Stimulated activated CD4-positive, alpha-beta T cell treated with anti-CD3 and anti-CD28 coated beads, Interleukin-4, amount 100 ng/mL, for 48 hours (primary cell): ENCODE measurements around the gene KCTD6.
"Not testable (repeated sequence)": the region's sequence is repeated elsewhere in the genome, so short reads cannot be mapped to it uniquely, and the experiment has no call there.

Experiments used
- DNase-seq, 2 donors: peaks; one replicate each; pipeline ENCODE4 v3.0.0-alpha.2; 2020; ENCODE audit warnings: low read depth in 2 of 2

KCTD6 gene

GRCh38 chr3:58524326-58524888 is 32.5 kb downstream of the KCTD6 start:
- no peak for DNase-seq

GRCh38 chr3:58526515-58526957 is 34.6 kb downstream of the KCTD6 start:
- DNase-seq = no peak

- DNase-seq = not testable (repeated sequence)
Measured at GRCh38 chr3:58527440-58527839, 35.5 kb downstream of the KCTD6 start.

GRCh38 chr3:58528629-58529028 is 36.7 kb downstream of the KCTD6 start:
- DNase-seq = no peak

- no peak for DNase-seq
Measured at GRCh38 chr3:58529516-58530353, 37.8 kb downstream of the KCTD6 start.

GRCh38 chr3:58530354-58530865 is 38.5 kb downstream of the KCTD6 start:
- no peak for DNase-seq

GRCh38 chr3:58531555-58531954 is 39.7 kb downstream of the KCTD6 start:
- DNase-seq = no peak

- DNase-seq = no peak
Measured at GRCh38 chr3:58531956-58532355, 40.1 kb downstream of the KCTD6 start.

- peak; percentile 73 to 77 for DNase-seq
Measured at GRCh38 chr3:58532794-58533220, 40.9 kb downstream of the KCTD6 start.

- DNase-seq = no peak
Measured at GRCh38 chr3:58534592-58535494, 42.9 kb downstream of the KCTD6 start.

- DNase-seq = no peak
Measured at GRCh38 chr3:58535531-58536500, 43.9 kb downstream of the KCTD6 start.

- DNase-seq = no peak
Measured at GRCh38 chr3:58536501-58537411, 44.9 kb downstream of the KCTD6 start, which contains the start of gene ACOX2. Gene ACOX2 (minus strand): TSS chr3:58537190. CDS start chr3:58535106, 2,084 bp downstream.

- DNase-seq = no peak
Measured at GRCh38 chr3:58537412-58538301, 45.8 kb downstream of the KCTD6 start.

GRCh38 chr3:58539626-58540025 is 47.7 kb downstream of the KCTD6 start:
- no peak for DNase-seq

- no peak for DNase-seq
Measured at GRCh38 chr3:58540176-58540858, 48.4 kb downstream of the KCTD6 start.

- DNase-seq = no peak
Measured at GRCh38 chr3:58544541-58544940, 52.6 kb downstream of the KCTD6 start.

GRCh38 chr3:58551636-58552180 is 59.8 kb downstream of the KCTD6 start:
- DNase-seq = no peak
